Right lobe of liver (tissue), 6 donors: ENCODE measurements around the gene R3HCC1L. TPM values are rescaled to one million over a fixed set of nuclear protein-coding genes. Genes with fewer than 3 reads are reported as not detected.
A peak's percentile ranks its signal among the peaks of the same experiment; 100 is the strongest.

ENCODE experiments used
- ATAC-seq, 4 donors: fragments of 200-7000 bp; cut with Tn5 transposase; one replicate each; pipeline ENCODE4 v1.9.1; 2020; ENCODE audit warnings: mild to moderate bottlenecking in 4 of 4, moderate library complexity in 4 of 4
- DNase-seq, 3 donors: peaks; one replicate each; pipeline ENCODE4 v3.0.0-alpha.2; 2020
- H3K27ac ChIP-seq, 3 donors: fragments of 200-600 bp; one replicate each; pipeline ENCODE4 v1.8.0; 2022
- H3K27me3 ChIP-seq, 2 donors: fragments of 200-600 bp; one replicate each; pipeline ENCODE4 v1.8.0; 2022
- H3K36me3 ChIP-seq, 4 donors: fragments of 200-600 bp; sonication (generic) in 1 of 4; one replicate each; pipeline versions ENCODE4 v1.5.1 to v1.8.0; 2017 to 2022; ENCODE audit warnings: control low read depth in 1 of 4
- H3K4me1 ChIP-seq, 4 donors: fragments of 200-600 bp; sonication (generic) in 1 of 4; one replicate each; pipeline versions ENCODE4 v1.5.1 to v1.8.0; 2017 to 2022; ENCODE audit warnings: control low read depth in 1 of 4
- H3K4me3 ChIP-seq, 3 donors: fragments of 200-600 bp; one replicate each; pipeline ENCODE4 v1.8.0; 2022
- H3K9me3 ChIP-seq, 4 donors: fragments of 200-600 bp; sonication (generic) in 1 of 4; one replicate each; pipeline versions ENCODE4 v1.5.1 to v1.8.0; 2017 to 2022; ENCODE audit warnings: control low read depth in 1 of 4
- CTCF ChIP-seq, 4 donors: fragments of 200-600 bp in 3 of 4; fragments of 450-650 bp in 1 of 4; IDR thresholded peaks; one replicate each; pipeline versions ENCODE4 v1.5.1 to v1.8.0; 2016 to 2022; ENCODE audit warnings: antibody characterized with exemption in 4 of 4, mild to moderate bottlenecking in 2 of 4
- POLR2A ChIP-seq: fragments of 450-650 bp; IDR thresholded peaks from one replicate; pipeline ENCODE4 v1.6.1; 2017; ENCODE audit warnings: antibody characterized with exemption, mild to moderate bottlenecking
- WGBS: methylation state at CpG from one replicate; pipeline ENCODE4 v1.1.6; 2018; ENCODE audit warnings: low coverage, low lambda C conversion rate; ENCODE audit not compliant: insufficient coverage; ENCODE audit errors: missing lambda C conversion rate; 5-methylcytosine and 5-hydroxymethylcytosine counted together
- intact Hi-C, 2 donors: fragments of 100-400 bp; cut with DNase I; formaldehyde crosslinking; loops; one replicate each; pipeline versions ENCODE4 v1.11.2 to v1.14.1; 2022
- long read RNA-seq: library from polyadenylated mRNA; unstranded; transcript quantifications from one replicate; pipeline ENCODE4 v2.0.0, GENCODE V29; 2019
- total RNA-seq, 6 experiments: library from RNA; depleted of rRNA in 2 of 6; stranded (reverse); fragments of >200 nt in 2 of 6; fragmentation: NEBNext Ultra II Directional in 3 of 6; extraction: Animal tissue kit (Norgen Biotek cat#: 25700) in 3 of 6; gene quantifications; one replicate each; pipeline versions ENCODE4 v1.1.0 to v1.2.4, GENCODE V29; 2016 to 2023
- donor health status: DM: no; HTN: yes; CAD: no.
- donor health status: DM: no; HTN: no; CAD: no.
- donor health status: DM: no; HTN: no; CAD: no.
- donor health status: DM: no; HTN: yes; CAD: no.
- donor health status: DM: no; HTN: yes; CAD: no.

The R3HCC1L gene
- total RNA-seq = 1 to 10 TPM; 5.0 to 6.5 (median 5.5) TPM
- long read RNA-seq = 0 reads

- TF ChIP-seq POLR2A (peak; percentile 94), CTCF (IDR thresholded peaks at IDR 0.05) (no peak)
- ATAC-seq = peak; percentile 97 to 98 (median 98)
- Histone ChIP-seq H3K27ac (peak within 1 kb of the TSS; percentile 90 to 97 (median 90)), H3K4me1 (peaks cover 0 to 10% (median 2%) of the 10 kb centered on the region in 4 donors), H3K9me3 (no peaks in the 10 kb centered on the region), H3K36me3 (no peaks in the 10 kb centered on the region), H3K4me3 (peak within 1 kb of the TSS; percentile 83 to 88 (median 88)), H3K27me3 (no peaks in the 10 kb centered on the region)
- DNase-seq = peak; percentile 93 to 94 (median 93)
- 1% methylated on average over 25 of the region's 64 CpGs for WGBS
- intact Hi-C loops = no loop called here
These were observed at the start of gene R3HCC1L for GRCh38 chr10:98134431-98135221. Gene R3HCC1L (plus strand): TSS chr10:98134657. CDS start chr10:98208115, 73,458 bp downstream.

DNA sequence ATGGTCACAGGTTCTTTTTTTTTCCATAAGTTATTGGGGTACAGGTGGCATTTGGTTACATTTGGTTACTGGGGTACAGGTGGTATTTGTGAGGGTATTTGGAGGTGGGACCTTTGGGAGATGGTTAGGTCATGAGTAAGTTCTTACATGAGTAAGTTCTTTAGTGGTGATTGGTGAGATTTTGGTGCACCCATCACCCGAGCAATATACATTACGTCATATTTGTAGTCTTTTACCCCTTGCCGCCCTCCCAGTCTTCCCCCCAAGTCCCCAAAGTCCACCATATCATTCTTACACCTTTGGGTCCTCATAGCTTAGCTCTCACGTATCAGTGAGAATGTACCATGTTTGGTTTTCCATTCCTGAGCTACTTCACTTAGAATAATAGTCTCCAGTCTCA lies 49.2 kb upstream of the R3HCC1L start:
- DNase-seq = no peak
- 45% methylated on average over 4 of the region's 4 CpGs for WGBS

GRCh38 chr10:98086837-98087708 lies 47.4 kb upstream of the R3HCC1L start:
- H3K36me3 ChIP-seq = no peaks in the 10 kb centered on the region
- no peak overlapping the region for H3K4me3 ChIP-seq
- intact Hi-C loops = no loop called here
- no peaks in the 10 kb centered on the region for H3K27me3 ChIP-seq
- no peak overlapping the region for H3K27ac ChIP-seq
- no peaks in the 10 kb centered on the region for H3K9me3 ChIP-seq
- DNase-seq (no peak), ATAC-seq (no peak)
- WGBS = 43% methylated on average over 12 of the region's 14 CpGs
- TF ChIP-seq POLR2A = no peak
- no peak for TF ChIP-seq CTCF (IDR thresholded peaks at IDR 0.05)
- H3K4me1 ChIP-seq = no peaks in the 10 kb centered on the region

More for the DNA sequence above, 49.2 kb upstream of the R3HCC1L start:
- no peak for TF ChIP-seq CTCF (IDR thresholded peaks at IDR 0.05)
- TF ChIP-seq POLR2A = no peak
- Histone ChIP-seq H3K9me3 (no peaks in the 10 kb centered on the region), H3K4me1 (no peaks in the 10 kb centered on the region), H3K27me3 (no peaks in the 10 kb centered on the region), H3K4me3 (no peak overlapping the region), H3K27ac (no peak overlapping the region), H3K36me3 (no peaks in the 10 kb centered on the region)
- intact Hi-C loops = no loop called here
- ATAC-seq = no peak

DNA sequence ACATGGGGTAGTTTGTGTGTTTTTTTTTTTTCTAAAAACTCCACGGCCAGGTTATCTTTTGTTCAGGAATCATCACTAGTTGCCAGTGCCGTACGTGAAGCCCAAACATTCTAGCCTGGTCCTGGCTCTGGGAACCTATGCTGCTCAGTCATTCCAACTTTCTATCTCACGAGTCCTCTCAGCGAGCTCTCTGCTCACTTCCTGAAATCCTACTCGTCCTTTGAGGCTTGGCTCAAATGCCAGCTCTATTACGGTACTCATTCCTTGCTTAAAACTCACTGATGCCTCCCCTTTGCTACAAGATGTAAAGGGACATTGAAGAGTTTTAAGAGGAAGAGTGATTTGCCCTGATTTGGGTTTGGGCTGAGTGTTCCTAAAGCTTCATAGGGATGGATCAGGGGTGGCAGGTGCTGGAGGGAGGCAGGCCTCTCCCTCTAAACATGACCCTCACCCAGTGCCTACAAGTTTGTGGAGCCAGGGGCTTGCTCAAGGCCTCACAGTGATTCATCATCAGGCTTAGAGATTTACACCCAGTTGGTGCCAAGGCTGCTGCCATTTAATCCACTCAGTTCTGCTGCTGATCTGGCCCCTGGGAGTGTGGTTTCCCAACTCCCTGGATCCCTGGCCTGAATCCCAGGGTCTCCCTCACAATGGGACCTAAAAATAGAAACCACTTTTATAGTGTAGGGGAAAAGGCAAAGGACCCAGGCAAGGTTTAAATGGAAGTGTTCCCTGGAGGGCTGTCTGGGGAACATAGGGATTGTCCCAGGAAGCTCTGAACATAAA lies 46.1 kb upstream of the R3HCC1L start:
- H3K27ac ChIP-seq = no peak overlapping the region
- ATAC-seq (no peak), DNase-seq (no peak)
- no peaks in the 10 kb centered on the region for H3K36me3 ChIP-seq
- H3K27me3 ChIP-seq = no peaks in the 10 kb centered on the region
- no peak overlapping the region for H3K4me3 ChIP-seq
- H3K4me1 ChIP-seq = no peaks in the 10 kb centered on the region
- 40% methylated on average over 6 of the region's 7 CpGs for WGBS
- intact Hi-C loops = no loop called here
- TF ChIP-seq POLR2A = no peak
- TF ChIP-seq CTCF (IDR thresholded peaks at IDR 0.05) = no peak
- H3K9me3 ChIP-seq = no peaks in the 10 kb centered on the region
